Activated CD4-positive, alpha-beta T cell treated with anti-CD3 and anti-CD28 coated beads, Interleukin-2, amount 50 U/mL, for 48 hours (primary cell): ENCODE results near the gene NOX3.
"Not testable (repeated sequence)": the region's sequence is repeated elsewhere in the genome, so short reads cannot be mapped to it uniquely, and the experiment has no call there.

ENCODE experiments used
- DNase-seq, 2 experiments: peaks; one replicate each; pipeline ENCODE4 v3.0.0-alpha.2; 2020

Gene NOX3

DNA sequence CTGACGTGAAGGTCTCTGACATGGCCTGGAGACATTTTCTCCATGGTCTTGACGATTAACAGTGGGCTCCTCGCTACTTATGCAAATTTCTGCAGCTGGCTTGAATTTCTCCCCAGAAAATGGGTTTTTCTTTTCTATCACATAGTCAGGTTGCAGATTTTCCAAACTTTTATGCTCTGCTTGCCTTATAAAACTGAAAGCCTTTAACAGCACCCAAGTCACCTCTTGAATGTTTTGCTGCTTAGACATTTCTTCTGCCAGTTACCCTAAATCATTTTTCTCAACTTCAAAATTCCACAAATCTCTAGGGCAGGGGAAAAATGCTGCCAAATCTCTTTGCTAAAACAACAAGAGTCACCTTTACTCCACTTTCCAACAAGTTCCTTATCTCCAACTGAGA, 12.9 kb upstream of the NOX3 start:
- DNase-seq, result not testable (repeated sequence)

DNA sequence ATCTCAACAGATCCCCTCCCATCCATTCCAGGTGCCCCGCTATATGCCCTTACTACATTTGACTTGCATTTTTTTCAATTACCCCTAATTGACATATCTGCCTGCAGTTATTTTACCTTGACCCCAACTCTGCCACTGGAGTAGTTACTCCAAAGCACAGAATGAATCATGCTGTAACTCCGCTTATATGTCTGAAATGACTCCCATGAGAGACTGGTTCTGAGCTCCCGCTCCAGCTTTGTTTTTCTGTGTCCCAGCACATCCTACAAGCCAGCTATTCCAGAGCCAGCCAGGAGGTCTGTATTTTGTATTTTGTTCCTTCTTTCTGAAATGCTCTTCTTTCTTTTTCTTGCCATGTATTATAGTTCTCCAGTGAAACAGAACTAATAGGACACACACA, 10.9 kb upstream of the NOX3 start:
- DNase-seq, result no peak

DNA sequence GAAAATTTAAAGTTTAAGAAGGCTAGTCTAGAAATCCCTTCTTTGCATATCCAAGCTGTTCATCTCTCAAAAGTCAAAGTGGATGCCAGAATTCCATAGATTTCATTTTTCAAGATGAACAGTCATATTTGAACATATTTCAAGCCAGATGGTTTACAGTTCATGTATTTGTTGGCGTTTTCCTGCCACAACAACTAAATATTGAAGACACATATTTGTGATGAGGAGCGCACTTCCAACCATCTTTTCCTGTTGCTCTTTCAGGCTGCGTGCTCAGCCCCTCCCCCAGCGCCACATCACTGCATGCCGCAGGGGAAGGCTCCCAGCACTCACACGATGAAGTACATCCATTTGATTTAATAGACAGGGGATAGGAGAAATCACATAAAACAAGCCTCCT, 5.9 kb upstream of the NOX3 start:
- DNase-seq, result no peak

DNA sequence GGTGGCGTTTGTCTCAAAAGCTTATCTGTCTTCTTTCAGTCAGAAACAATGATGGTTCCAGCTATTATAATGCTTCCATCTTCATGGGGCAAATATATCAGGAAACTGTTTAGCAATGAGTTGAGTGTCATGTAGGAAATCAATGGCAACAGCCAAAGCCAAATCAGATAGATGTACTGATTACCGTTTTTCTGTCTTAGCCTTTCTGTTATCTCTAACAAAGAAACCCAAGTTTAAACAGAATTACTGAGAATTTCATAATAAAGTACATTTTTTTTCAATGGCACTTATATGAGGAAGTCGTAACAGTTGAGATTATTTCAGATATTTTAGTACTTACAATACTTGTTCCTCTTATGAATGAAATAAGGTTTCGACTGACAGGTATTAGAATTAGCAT, 1.2 kb downstream of the NOX3 start:
- DNase-seq, result no peak

DNA sequence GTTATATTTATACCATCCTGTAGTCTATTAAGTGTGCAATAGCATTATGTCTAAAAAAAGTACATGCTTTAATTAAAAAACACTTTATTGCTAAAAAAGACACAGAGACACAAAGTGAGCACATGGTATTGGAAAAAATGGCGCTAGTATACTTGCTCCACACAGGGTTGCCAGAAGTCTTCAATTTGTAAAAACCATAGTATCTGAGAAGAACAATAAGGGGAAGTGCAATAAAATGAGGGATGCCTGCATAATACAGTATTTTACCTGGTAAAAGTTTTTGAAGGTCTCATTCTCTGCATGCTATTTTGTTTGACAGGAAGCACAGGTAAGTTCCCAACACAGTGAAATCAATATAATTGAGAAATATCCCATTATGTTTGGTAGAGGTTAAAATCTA, 1.6 kb downstream of the NOX3 start:
- no peak for DNase-seq

DNA sequence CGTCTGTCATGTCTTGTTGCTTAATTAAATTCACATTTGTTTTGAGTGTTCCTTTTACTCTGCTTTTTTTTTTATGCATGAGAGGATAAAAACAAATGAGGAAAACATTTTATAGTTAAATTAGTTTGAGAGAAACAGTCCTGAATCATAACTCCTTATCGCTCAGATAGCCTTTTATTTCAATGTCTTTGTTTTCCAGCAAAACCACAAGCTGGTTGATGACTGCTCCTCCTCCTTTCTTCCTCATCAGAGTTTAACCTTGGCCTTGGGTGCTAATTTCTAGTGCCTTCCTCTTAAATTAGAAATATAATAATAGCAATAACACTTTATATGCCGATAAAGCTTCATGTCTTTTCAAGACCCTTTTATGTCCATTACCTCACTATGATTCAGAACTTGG, 3.1 kb downstream of the NOX3 start:
- DNase-seq, result no peak

DNA sequence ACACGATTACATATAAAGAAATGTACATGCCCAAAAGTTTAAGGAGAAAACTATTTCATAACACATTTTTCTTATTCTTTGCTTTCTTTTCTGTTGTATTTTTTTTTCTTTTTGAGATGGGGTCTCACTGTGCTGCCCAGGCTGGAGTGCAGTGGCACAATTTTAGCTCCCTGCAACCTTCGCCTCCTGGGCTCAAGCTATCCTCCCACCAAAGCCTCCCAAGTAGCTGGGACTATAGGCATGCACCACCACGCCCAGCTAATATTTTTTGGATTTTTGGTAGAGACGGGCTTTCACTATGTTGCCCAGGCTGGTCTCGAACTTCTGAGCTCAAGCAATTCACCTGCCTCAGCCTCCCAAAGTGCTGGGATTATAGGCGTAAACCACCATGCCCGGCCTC, 4.1 kb downstream of the NOX3 start:
- DNase-seq, result not testable (repeated sequence)

- no peak for DNase-seq
Observed at GRCh38 chr6:155450240-155450581, 5.4 kb downstream of the NOX3 start.

- no peak for DNase-seq
Observed at GRCh38 chr6:155449450-155450239, 6.0 kb downstream of the NOX3 start.

GRCh38 chr6:155448668-155449449, 6.8 kb downstream of the NOX3 start:
- DNase-seq, result no peak

GRCh38 chr6:155447949-155448348, 7.7 kb downstream of the NOX3 start:
- DNase-seq, result no peak

- no peak for DNase-seq
Observed at GRCh38 chr6:155444952-155445903, 10.4 kb downstream of the NOX3 start.

- no peak for DNase-seq
Observed at GRCh38 chr6:155444120-155444917, 11.3 kb downstream of the NOX3 start.

- no peak for DNase-seq
Observed at GRCh38 chr6:155443168-155443567, 12.5 kb downstream of the NOX3 start.

DNA sequence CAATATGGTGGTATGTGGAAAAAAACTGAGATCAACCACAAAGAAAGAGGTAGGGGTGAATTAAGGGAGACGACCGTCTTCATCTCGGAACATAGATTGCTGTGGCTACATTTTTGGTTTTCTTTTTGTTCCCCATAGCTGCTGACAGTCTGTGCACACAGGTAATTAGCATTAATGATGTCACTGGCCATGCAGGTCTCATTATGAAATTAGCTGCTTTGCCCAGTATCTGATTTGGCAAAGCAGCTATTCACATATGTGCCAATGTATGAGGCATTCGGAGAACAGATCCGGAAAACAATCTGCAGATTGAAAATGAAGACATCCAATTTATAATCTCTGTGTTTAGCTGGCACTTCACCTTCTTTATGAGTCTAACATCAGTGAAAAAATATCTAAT, 13.1 kb downstream of the NOX3 start:
- DNase-seq, result no peak

DNA sequence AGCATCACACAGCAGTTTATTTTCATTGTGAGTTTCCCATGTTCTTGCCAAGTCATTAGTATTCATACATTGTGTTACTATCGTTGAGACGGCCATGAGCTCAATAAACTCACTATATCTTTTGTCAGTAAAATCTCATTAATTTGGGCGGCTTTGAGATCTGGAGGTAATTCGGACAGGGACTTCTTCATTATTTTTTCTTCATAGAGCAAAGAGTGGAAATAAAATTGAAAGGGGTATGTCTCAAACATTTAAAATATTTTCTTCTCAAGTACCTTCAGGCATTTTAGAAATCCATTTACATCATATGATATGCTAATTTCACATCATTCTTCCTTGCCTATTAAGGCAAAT, 14.6 kb downstream of the NOX3 start:
- DNase-seq, result no peak

GRCh38 chr6:155440398-155441111, 15.1 kb downstream of the NOX3 start:
- DNase-seq, result no peak

GRCh38 chr6:155439376-155439775, 16.3 kb downstream of the NOX3 start:
- no peak for DNase-seq

GRCh38 chr6:155436981-155437749, 18.5 kb downstream of the NOX3 start:
- no peak for DNase-seq

- no peak for DNase-seq
Observed at GRCh38 chr6:155434829-155435423, 20.7 kb downstream of the NOX3 start.

DNA sequence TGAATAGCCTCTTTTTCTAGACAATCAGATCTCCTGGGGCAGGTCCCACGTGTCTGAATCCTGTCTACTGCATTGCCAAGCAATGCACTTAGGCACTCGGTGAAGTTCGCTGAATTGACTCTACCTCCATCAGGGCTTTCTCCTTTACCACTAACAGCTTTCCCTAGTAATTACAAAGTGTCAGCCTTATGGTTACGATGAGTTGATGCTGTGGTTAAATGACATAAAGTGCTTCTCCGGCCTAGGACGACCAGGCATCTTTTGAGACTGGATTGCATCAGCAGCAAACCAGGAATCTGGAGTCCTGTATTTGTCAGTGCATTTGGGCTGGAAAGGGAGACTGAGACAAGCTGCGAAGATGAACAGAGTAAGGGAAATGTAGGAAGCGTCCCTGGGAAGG, 21.5 kb downstream of the NOX3 start:
- no peak for DNase-seq
